HL-60 (cell line): ENCODE data around the gene JARID2.

Experiments
- DNase-seq, 2 experiments: peaks; one replicate each; pipeline ENCODE4 v3.0.0-alpha.2; 2010 to 2020; ENCODE audit warnings: low read depth in 1 of 2, low spot score in 1 of 2
- H3K27ac ChIP-seq: fragments of 250-450 bp; sonication (Bioruptor Pico); replicated peaks from 2 replicates; pipeline ENCODE4 v1.5.1; 2020; ENCODE audit warnings: mild to moderate bottlenecking, moderate library complexity
- H3K27me3 ChIP-seq: fragments of 250-450 bp; sonication (Bioruptor Pico); 2 replicates; pipeline ENCODE4 v1.5.1; 2021; ENCODE audit warnings: mild to moderate bottlenecking, moderate library complexity; ENCODE audit not compliant: insufficient read depth, poor library complexity, severe bottlenecking
- H3K4me3 ChIP-seq: replicated peaks from 2 replicates; pipeline ENCODE4 v1.5.1; 2011; ENCODE audit warnings: mild to moderate bottlenecking, control low read depth, low read length; ENCODE audit not compliant: insufficient read depth
- GABPA ChIP-seq: IDR thresholded peaks from 2 replicates; pipeline ENCODE4 v1.6.1; 2012; ENCODE audit warnings: low read depth
- POLR2AphosphoS5 ChIP-seq: IDR thresholded peaks from 2 replicates; pipeline ENCODE4 v1.6.1; 2012; ENCODE audit warnings: low read depth
- SPI1 ChIP-seq: IDR thresholded peaks from 2 replicates; pipeline ENCODE4 v1.6.1; 2012; ENCODE audit warnings: low read depth, mild to moderate bottlenecking, borderline replicate concordance
- TF ChIP-seq, protein P1 (sequence below): IDR thresholded peaks from 2 replicates; pipeline ENCODE4 v1.6.1; 2012; ENCODE audit warnings: low read depth; ENCODE audit not compliant: insufficient replicate concordance
- TF ChIP-seq, protein P2 (sequence below): IDR thresholded peaks from one replicate; pipeline ENCODE4 v1.5.1; 2011; ENCODE audit warnings: low read length, control low read depth, inconsistent platforms; ENCODE audit not compliant: insufficient read depth

The JARID2 gene

DNA sequence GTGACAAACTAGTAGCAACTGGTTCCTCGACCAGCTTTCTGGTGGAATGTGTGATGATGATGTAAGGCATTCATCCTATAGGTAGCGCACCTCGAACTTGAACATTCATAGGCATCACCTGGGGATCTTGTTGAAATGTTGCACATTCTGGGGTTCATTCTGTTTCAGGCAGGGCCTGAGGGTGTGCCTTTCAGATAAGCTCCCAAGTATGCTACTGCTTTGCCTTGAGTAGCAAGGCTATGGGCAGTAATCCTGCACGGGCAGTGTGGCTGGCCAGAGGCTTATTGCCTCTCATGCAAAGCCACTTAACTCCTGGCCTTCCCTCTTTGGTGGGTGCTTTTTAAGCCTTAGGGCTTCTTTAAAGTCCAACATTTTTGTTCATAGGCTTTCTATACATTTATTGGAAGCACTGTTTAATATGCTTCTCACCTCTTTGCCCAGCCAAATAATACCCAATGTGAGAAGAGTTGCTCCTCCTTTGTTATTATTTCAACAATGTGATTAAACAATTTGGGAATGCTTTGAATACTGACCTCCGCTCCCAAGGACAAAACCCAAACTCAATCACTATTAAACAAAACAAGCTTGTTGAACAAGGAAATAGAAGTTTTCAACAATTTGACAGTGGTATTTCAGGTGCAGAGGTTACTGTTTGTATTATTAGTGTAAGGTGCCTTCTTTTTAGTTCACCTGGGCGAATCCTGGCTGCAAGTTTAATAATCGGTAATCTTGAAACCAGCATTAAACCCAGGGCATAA lies 57.5 kb downstream of the JARID2 start:
- no peak for TF ChIP-seq POLR2AphosphoS5
- TF ChIP-seq GABPA = no peak
- TF ChIP-seq, protein P1, sequence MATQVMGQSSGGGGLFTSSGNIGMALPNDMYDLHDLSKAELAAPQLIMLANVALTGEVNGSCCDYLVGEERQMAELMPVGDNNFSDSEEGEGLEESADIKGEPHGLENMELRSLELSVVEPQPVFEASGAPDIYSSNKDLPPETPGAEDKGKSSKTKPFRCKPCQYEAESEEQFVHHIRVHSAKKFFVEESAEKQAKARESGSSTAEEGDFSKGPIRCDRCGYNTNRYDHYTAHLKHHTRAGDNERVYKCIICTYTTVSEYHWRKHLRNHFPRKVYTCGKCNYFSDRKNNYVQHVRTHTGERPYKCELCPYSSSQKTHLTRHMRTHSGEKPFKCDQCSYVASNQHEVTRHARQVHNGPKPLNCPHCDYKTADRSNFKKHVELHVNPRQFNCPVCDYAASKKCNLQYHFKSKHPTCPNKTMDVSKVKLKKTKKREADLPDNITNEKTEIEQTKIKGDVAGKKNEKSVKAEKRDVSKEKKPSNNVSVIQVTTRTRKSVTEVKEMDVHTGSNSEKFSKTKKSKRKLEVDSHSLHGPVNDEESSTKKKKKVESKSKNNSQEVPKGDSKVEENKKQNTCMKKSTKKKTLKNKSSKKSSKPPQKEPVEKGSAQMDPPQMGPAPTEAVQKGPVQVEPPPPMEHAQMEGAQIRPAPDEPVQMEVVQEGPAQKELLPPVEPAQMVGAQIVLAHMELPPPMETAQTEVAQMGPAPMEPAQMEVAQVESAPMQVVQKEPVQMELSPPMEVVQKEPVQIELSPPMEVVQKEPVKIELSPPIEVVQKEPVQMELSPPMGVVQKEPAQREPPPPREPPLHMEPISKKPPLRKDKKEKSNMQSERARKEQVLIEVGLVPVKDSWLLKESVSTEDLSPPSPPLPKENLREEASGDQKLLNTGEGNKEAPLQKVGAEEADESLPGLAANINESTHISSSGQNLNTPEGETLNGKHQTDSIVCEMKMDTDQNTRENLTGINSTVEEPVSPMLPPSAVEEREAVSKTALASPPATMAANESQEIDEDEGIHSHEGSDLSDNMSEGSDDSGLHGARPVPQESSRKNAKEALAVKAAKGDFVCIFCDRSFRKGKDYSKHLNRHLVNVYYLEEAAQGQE = no peak
- TF ChIP-seq SPI1 = no peak
- TF ChIP-seq, protein P2, sequence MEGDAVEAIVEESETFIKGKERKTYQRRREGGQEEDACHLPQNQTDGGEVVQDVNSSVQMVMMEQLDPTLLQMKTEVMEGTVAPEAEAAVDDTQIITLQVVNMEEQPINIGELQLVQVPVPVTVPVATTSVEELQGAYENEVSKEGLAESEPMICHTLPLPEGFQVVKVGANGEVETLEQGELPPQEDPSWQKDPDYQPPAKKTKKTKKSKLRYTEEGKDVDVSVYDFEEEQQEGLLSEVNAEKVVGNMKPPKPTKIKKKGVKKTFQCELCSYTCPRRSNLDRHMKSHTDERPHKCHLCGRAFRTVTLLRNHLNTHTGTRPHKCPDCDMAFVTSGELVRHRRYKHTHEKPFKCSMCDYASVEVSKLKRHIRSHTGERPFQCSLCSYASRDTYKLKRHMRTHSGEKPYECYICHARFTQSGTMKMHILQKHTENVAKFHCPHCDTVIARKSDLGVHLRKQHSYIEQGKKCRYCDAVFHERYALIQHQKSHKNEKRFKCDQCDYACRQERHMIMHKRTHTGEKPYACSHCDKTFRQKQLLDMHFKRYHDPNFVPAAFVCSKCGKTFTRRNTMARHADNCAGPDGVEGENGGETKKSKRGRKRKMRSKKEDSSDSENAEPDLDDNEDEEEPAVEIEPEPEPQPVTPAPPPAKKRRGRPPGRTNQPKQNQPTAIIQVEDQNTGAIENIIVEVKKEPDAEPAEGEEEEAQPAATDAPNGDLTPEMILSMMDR = no peak
- Histone ChIP-seq H3K27me3 (no peaks in the 10 kb centered on the region), H3K27ac (no peak overlapping the region; the same call in 1 of the 2 replicates), H3K4me3 (no peak overlapping the region)
- no peak for DNase-seq

DNA sequence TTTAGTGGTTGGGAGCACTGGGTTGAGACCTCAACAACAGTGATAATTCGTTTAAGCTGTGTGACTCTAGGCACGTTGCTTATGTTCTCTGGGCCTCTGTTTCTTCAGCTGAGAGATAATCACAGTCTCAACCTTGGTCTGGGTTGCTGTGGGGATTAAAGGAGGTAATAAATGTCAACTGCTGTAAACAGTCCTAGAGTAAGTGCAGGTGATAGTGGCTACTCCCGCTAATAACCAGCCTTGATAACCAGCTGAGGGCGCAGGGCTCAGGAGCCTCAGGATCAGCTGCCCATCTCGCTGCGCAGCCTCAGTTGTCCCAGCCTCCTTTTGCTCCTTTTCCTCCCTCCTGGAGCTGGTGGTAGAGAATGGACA lies 58.0 kb downstream of the JARID2 start:
- no peak for DNase-seq
- Histone ChIP-seq H3K4me3 (no peak overlapping the region), H3K27ac (no peak overlapping the region), H3K27me3 (no peaks in the 10 kb centered on the region)
- TF ChIP-seq POLR2AphosphoS5 (no peak), SPI1 (no peak), GABPA (no peak)
- TF ChIP-seq, protein P2 = no peak
- TF ChIP-seq, protein P1 = no peak

DNA sequence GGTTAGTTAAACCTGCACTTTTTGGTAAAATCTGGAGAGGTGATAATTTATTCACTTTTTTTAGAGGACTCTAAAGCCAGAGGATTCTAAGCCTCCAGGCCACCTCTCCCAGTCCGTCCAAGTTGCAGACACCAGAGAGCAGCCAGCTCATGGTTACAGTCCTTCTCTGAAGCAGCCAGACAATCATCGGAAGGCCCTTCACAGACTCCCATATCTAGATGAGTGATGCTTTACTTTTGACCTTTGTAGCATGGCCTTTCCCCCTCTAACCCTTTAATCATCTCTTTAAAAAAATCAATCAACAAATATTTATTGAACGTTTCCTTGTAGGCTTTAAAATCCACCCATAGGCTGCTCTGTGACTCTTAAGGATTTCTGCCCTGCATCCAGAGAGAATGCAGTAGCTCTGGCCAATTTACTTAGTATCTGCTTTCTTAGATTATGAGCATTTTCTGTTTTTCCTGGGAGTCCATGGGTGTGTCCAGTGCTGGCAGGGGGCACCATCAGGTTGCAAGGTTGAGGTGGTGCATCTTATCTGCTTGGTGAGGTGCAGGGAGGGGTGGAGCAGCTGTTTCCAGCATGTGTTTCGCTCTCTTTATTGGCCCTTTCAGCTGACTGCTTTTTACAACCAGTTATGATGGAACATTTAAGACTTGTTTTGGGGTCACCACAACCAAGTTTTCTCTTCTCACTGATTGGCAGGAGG lies 58.6 kb downstream of the JARID2 start:
- Histone ChIP-seq H3K4me3 (no peak overlapping the region), H3K27me3 (no peaks in the 10 kb centered on the region), H3K27ac (no peak overlapping the region)
- TF ChIP-seq GABPA (no peak), POLR2AphosphoS5 (no peak), SPI1 (no peak)
- TF ChIP-seq, protein P2 = no peak
- TF ChIP-seq, protein P1 = no peak
- no peak for DNase-seq
